DND-41 (cell line): ENCODE measurements around the gene LYRM4.

Experiments
- ATAC-seq: fragments of 200-7000 bp; cut with Tn5 transposase; 3 replicates; pipeline ENCODE4 v1.9.1; 2021; ENCODE audit warnings: low read depth; ENCODE audit not compliant: insufficient read depth
- DNase-seq: peaks from one replicate; pipeline ENCODE4 v3.0.0-alpha.2; 2020
- H2AFZ ChIP-seq: 2 replicates; pipeline ENCODE4 v1.6.0; 2012; ENCODE audit warnings: low read depth, low read length
- H3K27ac ChIP-seq: 2 replicates; pipeline ENCODE4 v1.5.1; 2012; ENCODE audit warnings: low read length, inconsistent platforms
- H3K27me3 ChIP-seq: fragments of 200-600 bp; sonication (generic); 2 replicates; pipeline ENCODE4 v1.6.0; 2012; ENCODE audit warnings: low read length, mild to moderate bottlenecking, inconsistent platforms; ENCODE audit not compliant: insufficient read depth, poor library complexity
- H3K36me3 ChIP-seq: 2 replicates; pipeline ENCODE4 v1.5.1; 2012; ENCODE audit warnings: low read length, inconsistent platforms; ENCODE audit not compliant: insufficient read depth
- H3K4me1 ChIP-seq: 2 replicates; pipeline ENCODE4 v1.5.1; 2012; ENCODE audit warnings: mild to moderate bottlenecking, low read length; ENCODE audit not compliant: insufficient read depth
- H3K4me2 ChIP-seq: 2 replicates; pipeline ENCODE4 v1.6.0; 2012; ENCODE audit warnings: mild to moderate bottlenecking, moderate library complexity, low read length, inconsistent platforms; ENCODE audit not compliant: insufficient read depth
- H3K4me3 ChIP-seq, 2 experiments: fragments of 200-600 bp in 1 of 2; shearing (Covaris generic) in 1 of 2; 2 replicates each; pipeline ENCODE4 v1.5.1; 2012 to 2016; ENCODE audit warnings: inconsistent platforms in 2 of 2, low read length in 2 of 2, mild to moderate bottlenecking in 2 of 2, low read depth in 1 of 2, moderate library complexity in 1 of 2
- H3K79me2 ChIP-seq: 2 replicates; pipeline ENCODE4 v1.6.0; 2012; ENCODE audit warnings: low read length, inconsistent platforms; ENCODE audit not compliant: insufficient read depth
- H3K9ac ChIP-seq: 2 replicates; pipeline ENCODE4 v1.6.0; 2012; ENCODE audit warnings: low read depth, mild to moderate bottlenecking, inconsistent platforms, low read length, moderate library complexity
- H3K9me3 ChIP-seq: 2 replicates; pipeline ENCODE4 v1.5.1; 2012; ENCODE audit warnings: low read length, moderate library complexity, mild to moderate bottlenecking, inconsistent platforms; ENCODE audit not compliant: insufficient read depth, severe bottlenecking
- H4K20me1 ChIP-seq: 2 replicates; pipeline ENCODE4 v1.6.0; 2012; ENCODE audit warnings: low read length; ENCODE audit not compliant: insufficient read depth
- EZH2 ChIP-seq: IDR thresholded peaks from 3 replicates; pipeline ENCODE4 v1.6.1; 2012; ENCODE audit warnings: borderline replicate concordance, low read depth, mild to moderate bottlenecking, moderate library complexity, low read length, inconsistent platforms; ENCODE audit not compliant: severe bottlenecking
- TF ChIP-seq, protein P1 (sequence below): IDR thresholded peaks from 2 replicates; pipeline ENCODE4 v1.5.1; 2012; ENCODE audit warnings: borderline replicate concordance, low read length, moderate library complexity, mild to moderate bottlenecking; ENCODE audit not compliant: poor library complexity, severe bottlenecking; ENCODE audit errors: extremely low read depth

The LYRM4 gene

DNA sequence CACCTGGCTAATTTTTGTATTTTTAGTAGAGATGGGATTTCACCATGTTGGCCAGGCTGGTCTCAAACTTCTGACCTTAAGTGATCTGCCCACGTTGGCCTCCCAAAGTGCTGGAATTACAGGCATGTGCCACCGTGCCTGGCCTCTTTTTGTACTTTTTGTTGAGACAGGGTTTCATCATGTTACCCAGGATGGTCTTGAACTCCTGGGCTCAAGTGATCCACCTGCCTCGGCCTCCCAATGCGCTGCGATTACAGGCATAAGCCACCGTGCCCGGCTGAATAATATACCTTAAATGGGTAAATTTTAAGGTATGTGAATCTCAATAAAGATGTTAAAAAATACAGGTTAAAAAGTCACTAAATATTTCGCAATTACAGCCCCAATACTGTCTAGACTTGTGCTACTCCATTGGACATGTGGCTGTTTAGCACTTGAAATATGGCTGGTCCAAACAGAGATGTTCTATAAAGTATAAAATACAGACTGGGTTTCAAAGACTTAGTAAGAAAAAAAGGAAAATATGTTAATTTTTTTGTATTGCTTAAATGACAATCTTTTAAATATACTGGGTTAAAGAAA is 133.6 kb downstream of the LYRM4 start:
- DNase-seq (no peak), ATAC-seq (no peak)
- Histone ChIP-seq H3K4me1 (no peaks in the 10 kb centered on the region; the same call in 1 of the 2 replicates), H3K36me3 (no peaks in the 10 kb centered on the region), H3K9me3 (no peaks in the 10 kb centered on the region), H3K27me3 (no peaks in the 10 kb centered on the region), H3K79me2 (no peaks in the 10 kb centered on the region), H3K27ac (no peak overlapping the region), H4K20me1 (peaks cover 25% of the 10 kb centered on the region), H3K9ac (no peak overlapping the region), H2AFZ (no peak overlapping the region), H3K4me3 (no peak overlapping the region), H3K4me2 (no peak overlapping the region)
- TF ChIP-seq, protein P1, sequence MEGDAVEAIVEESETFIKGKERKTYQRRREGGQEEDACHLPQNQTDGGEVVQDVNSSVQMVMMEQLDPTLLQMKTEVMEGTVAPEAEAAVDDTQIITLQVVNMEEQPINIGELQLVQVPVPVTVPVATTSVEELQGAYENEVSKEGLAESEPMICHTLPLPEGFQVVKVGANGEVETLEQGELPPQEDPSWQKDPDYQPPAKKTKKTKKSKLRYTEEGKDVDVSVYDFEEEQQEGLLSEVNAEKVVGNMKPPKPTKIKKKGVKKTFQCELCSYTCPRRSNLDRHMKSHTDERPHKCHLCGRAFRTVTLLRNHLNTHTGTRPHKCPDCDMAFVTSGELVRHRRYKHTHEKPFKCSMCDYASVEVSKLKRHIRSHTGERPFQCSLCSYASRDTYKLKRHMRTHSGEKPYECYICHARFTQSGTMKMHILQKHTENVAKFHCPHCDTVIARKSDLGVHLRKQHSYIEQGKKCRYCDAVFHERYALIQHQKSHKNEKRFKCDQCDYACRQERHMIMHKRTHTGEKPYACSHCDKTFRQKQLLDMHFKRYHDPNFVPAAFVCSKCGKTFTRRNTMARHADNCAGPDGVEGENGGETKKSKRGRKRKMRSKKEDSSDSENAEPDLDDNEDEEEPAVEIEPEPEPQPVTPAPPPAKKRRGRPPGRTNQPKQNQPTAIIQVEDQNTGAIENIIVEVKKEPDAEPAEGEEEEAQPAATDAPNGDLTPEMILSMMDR: no peak
- TF ChIP-seq EZH2: no peak

DNA sequence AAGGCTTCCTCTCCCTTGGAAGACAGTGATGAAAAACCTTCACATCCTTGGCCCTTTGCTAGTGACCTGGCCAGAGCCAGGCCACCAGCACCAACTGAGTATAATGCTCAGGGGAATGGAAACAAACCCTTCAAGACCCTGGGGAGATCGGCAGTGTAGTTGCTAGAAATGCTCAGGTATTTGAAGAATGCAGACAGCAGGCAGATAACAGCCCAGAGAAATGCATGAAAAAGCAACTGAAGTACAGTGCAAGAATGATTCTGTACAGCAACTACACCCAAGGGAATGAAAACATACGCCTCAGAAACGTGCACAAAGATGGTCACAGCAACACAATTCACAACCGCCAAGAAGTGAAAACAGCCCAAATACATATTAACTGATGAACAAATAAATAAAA is 134.5 kb downstream of the LYRM4 start:
- no peak overlapping the region for H3K4me2 ChIP-seq
- ATAC-seq (no peak), DNase-seq (no peak)
- no peak for TF ChIP-seq EZH2
- TF ChIP-seq, protein P1: no peak
- H3K36me3 ChIP-seq: no peaks in the 10 kb centered on the region
- H3K4me3 ChIP-seq: no peak overlapping the region
- H3K27ac ChIP-seq: no peak overlapping the region
- H3K9me3 ChIP-seq: no peaks in the 10 kb centered on the region
- no peak overlapping the region for H3K9ac ChIP-seq
- H3K79me2 ChIP-seq: no peaks in the 10 kb centered on the region
- peaks cover 31% of the 10 kb centered on the region for H4K20me1 ChIP-seq
- no peak overlapping the region for H2AFZ ChIP-seq
- no peaks in the 10 kb centered on the region for H3K27me3 ChIP-seq
- no peaks in the 10 kb centered on the region; the same call in 1 of the 2 replicates for H3K4me1 ChIP-seq

GRCh38 chr6:5125152-5126006 is 135.4 kb downstream of the LYRM4 start:
- H3K4me2 ChIP-seq: no peak overlapping the region
- H3K79me2 ChIP-seq: no peaks in the 10 kb centered on the region
- H3K4me1 ChIP-seq: no peaks in the 10 kb centered on the region; the same call in 1 of the 2 replicates
- ATAC-seq: no peak
- no peak overlapping the region for H3K9ac ChIP-seq
- H4K20me1 ChIP-seq: peaks cover 33% of the 10 kb centered on the region
- DNase-seq: no peak
- no peak overlapping the region for H3K27ac ChIP-seq
- no peaks in the 10 kb centered on the region for H3K9me3 ChIP-seq
- H3K27me3 ChIP-seq: no peaks in the 10 kb centered on the region
- no peak overlapping the region for H3K4me3 ChIP-seq
- H3K36me3 ChIP-seq: no peaks in the 10 kb centered on the region
- no peak overlapping the region for H2AFZ ChIP-seq
- TF ChIP-seq, protein P1: no peak
- no peak for TF ChIP-seq EZH2
